ENCODE measurements around the gene MPRIP. TPM values are rescaled to one million over a fixed set of nuclear protein-coding genes. Genes with fewer than 3 reads are reported as not detected.

MPRIP gene
- polyA plus RNA-seq, 1 donor from 2014 or later, result 47.3 TPM

DNA sequence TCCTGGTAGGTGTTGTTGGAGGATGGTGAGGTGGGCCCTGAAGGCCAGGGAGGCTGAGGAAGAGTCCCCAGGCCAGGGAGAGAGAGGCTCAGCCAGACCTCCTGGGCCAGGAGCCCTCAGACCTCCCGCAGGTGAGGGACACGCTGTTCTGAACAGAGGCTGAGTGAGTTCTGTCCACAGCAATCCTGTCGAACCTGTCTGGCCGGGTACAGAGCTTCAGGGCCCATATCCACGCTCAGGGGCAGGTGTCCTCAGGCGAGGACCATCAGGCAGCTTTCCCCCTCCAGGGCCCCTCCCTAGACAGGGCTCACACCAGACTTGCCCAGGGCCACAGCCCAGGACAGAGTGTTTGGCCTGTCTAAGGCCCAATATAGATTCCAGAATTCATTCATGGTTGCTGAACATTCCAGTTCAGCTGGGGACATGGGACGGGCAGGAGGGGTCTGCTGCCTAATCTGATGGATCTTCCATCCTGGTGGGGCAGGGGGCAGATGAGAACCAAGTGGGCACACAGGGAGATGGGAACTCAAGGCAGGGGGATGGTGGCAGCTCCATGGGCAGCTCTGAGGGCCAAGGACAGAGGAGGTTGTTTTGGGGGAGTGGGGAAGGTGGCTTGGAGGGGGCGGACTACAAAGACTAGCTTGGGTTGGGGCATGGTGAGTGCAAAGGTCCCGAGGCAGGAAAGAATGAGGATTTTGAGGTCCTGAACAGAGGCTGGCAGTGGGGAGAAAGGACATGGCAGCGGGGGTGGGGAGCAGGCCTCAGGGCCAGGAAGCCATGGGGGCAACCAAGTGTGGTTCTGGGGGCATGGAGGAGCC is 23.4 kb upstream of the MPRIP start:
- no peak overlapping the region for H3K9ac ChIP-seq (ENCODE audit: low read length)
- no peaks in the 10 kb centered on the region for H3K9me2 ChIP-seq (ENCODE audit: insufficient read depth, low read length)
- H3K27me3 ChIP-seq (ENCODE audit: insufficient read depth, low read depth, low read length), result no peaks in the 10 kb centered on the region
- H3K9me3 ChIP-seq (ENCODE audit: low read length), result no peaks in the 10 kb centered on the region
- no peaks in the 10 kb centered on the region for H3K36me3 ChIP-seq (ENCODE audit: insufficient read depth, low read length)
- H3K79me2 ChIP-seq (replicated peaks; ENCODE audit: insufficient read depth, low read length), result no peaks in the 10 kb centered on the region
- H3K4me2 ChIP-seq (ENCODE audit: low read length), result no peak overlapping the region
- no peak overlapping the region for H3K4me3 ChIP-seq (ENCODE audit: low read length)
- no peaks in the 10 kb centered on the region for H3F3A ChIP-seq (ENCODE audit: insufficient read depth, low read length, poor library complexity, severe bottlenecking)
- TF ChIP-seq EP300 (conservative IDR thresholded peaks at IDR 0.05; ENCODE audit: poor library complexity, severe bottlenecking) (no peak), CTCF (IDR thresholded peaks at IDR 0.05; ENCODE audit: poor library complexity, severe bottlenecking) (no peak), EZH2 (IDR thresholded peaks at IDR 0.05; ENCODE audit: borderline replicate concordance, insufficient read depth, low read length, poor library complexity, severe bottlenecking) (no peak), SMC3 (conservative IDR thresholded peaks at IDR 0.05; ENCODE audit: poor library complexity) (no peak), RAD21 (conservative IDR thresholded peaks at IDR 0.05) (no peak), MXI1 (conservative IDR thresholded peaks at IDR 0.05; ENCODE audit: poor library complexity, severe bottlenecking) (no peak), TAF1 (IDR thresholded peaks at IDR 0.05; ENCODE audit: low read depth) (no peak), POLR2AphosphoS5 (IDR thresholded peaks at IDR 0.05) (no peak)
- TF ChIP-seq, protein P1, sequence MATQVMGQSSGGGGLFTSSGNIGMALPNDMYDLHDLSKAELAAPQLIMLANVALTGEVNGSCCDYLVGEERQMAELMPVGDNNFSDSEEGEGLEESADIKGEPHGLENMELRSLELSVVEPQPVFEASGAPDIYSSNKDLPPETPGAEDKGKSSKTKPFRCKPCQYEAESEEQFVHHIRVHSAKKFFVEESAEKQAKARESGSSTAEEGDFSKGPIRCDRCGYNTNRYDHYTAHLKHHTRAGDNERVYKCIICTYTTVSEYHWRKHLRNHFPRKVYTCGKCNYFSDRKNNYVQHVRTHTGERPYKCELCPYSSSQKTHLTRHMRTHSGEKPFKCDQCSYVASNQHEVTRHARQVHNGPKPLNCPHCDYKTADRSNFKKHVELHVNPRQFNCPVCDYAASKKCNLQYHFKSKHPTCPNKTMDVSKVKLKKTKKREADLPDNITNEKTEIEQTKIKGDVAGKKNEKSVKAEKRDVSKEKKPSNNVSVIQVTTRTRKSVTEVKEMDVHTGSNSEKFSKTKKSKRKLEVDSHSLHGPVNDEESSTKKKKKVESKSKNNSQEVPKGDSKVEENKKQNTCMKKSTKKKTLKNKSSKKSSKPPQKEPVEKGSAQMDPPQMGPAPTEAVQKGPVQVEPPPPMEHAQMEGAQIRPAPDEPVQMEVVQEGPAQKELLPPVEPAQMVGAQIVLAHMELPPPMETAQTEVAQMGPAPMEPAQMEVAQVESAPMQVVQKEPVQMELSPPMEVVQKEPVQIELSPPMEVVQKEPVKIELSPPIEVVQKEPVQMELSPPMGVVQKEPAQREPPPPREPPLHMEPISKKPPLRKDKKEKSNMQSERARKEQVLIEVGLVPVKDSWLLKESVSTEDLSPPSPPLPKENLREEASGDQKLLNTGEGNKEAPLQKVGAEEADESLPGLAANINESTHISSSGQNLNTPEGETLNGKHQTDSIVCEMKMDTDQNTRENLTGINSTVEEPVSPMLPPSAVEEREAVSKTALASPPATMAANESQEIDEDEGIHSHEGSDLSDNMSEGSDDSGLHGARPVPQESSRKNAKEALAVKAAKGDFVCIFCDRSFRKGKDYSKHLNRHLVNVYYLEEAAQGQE (IDR thresholded peaks at IDR 0.05; ENCODE audit: borderline replicate concordance), result no peak
- H3K27ac ChIP-seq (ENCODE audit: low read length), result no peak overlapping the region
- H2AFZ ChIP-seq (ENCODE audit: low read depth, low read length), result no peak overlapping the region
- no peaks in the 10 kb centered on the region for H4K20me1 ChIP-seq (ENCODE audit: insufficient read depth)

DNA sequence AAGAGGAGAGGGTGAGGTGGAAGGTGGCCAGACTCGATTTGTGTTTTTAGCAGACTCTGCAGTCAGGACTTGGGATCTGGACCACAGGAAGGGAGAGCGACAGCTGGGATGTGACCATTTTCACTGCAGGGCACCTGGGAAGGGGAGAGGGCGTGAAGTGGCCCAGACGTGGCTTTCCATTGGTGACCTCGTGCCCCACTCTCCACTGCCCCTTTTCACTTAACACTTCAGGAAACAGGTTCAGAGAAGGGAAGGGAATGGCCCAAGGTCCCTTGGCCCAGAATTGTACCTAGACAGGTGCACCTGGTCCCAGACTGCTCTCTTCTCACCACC is 22.9 kb upstream of the MPRIP start:
- H3K9me3 ChIP-seq (ENCODE audit: low read length), result no peaks in the 10 kb centered on the region
- H3K27ac ChIP-seq (ENCODE audit: low read length), result no peak overlapping the region
- no peaks in the 10 kb centered on the region for H3K36me3 ChIP-seq (ENCODE audit: insufficient read depth, low read length)
- no peak overlapping the region for H3K4me3 ChIP-seq (ENCODE audit: low read length)
- H3K27me3 ChIP-seq (ENCODE audit: insufficient read depth, low read depth, low read length), result no peaks in the 10 kb centered on the region
- H3K9ac ChIP-seq (ENCODE audit: low read length), result no peak overlapping the region
- H2AFZ ChIP-seq (ENCODE audit: low read depth, low read length), result no peak overlapping the region
- no peaks in the 10 kb centered on the region for H3F3A ChIP-seq (ENCODE audit: insufficient read depth, low read length, poor library complexity, severe bottlenecking)
- H4K20me1 ChIP-seq (ENCODE audit: insufficient read depth), result no peaks in the 10 kb centered on the region
- H3K79me2 ChIP-seq (replicated peaks; ENCODE audit: insufficient read depth, low read length), result no peaks in the 10 kb centered on the region
- H3K4me2 ChIP-seq (ENCODE audit: low read length), result no peak overlapping the region
- H3K9me2 ChIP-seq (ENCODE audit: insufficient read depth, low read length), result no peaks in the 10 kb centered on the region
- no peak for TF ChIP-seq EP300 (conservative IDR thresholded peaks at IDR 0.05; ENCODE audit: poor library complexity, severe bottlenecking)
- TF ChIP-seq POLR2AphosphoS5 (IDR thresholded peaks at IDR 0.05), result no peak
- TF ChIP-seq EZH2 (IDR thresholded peaks at IDR 0.05; ENCODE audit: borderline replicate concordance, insufficient read depth, low read length, poor library complexity, severe bottlenecking), result no peak
- no peak for TF ChIP-seq RAD21 (conservative IDR thresholded peaks at IDR 0.05)
- TF ChIP-seq MXI1 (conservative IDR thresholded peaks at IDR 0.05; ENCODE audit: poor library complexity, severe bottlenecking), result no peak
- TF ChIP-seq, protein P1 (IDR thresholded peaks at IDR 0.05; ENCODE audit: borderline replicate concordance), result no peak
- no peak for TF ChIP-seq TAF1 (IDR thresholded peaks at IDR 0.05; ENCODE audit: low read depth)
- no peak for TF ChIP-seq CTCF (IDR thresholded peaks at IDR 0.05; ENCODE audit: poor library complexity, severe bottlenecking)
- no peak for TF ChIP-seq SMC3 (conservative IDR thresholded peaks at IDR 0.05; ENCODE audit: poor library complexity)
